Liver (tissue), 9 donors: Measurements from ENCODE around the gene PAXX. TPM values are rescaled to one million over a fixed set of nuclear protein-coding genes. Genes with fewer than 3 reads are reported as not detected.
A peak's percentile ranks its signal among the peaks of the same experiment; 100 is the strongest.

ENCODE experiments used
- DNase-seq: peaks from one replicate; pipeline ENCODE4 v3.0.0-alpha.2; 2017; ENCODE audit warnings: low spot score
- H3K27ac ChIP-seq, 2 donors: one replicate each; pipeline ENCODE4 v1.7.0; 2013; ENCODE audit warnings: inconsistent platforms in 2 of 2, low read length in 2 of 2, control low read depth in 1 of 2, low read depth in 1 of 2, mild to moderate bottlenecking in 1 of 2
- H3K27me3 ChIP-seq, 4 donors: one replicate each; pipeline versions ENCODE4 v1.6.1 to v1.7.0; 2013; ENCODE audit warnings: low read length in 3 of 4, inconsistent platforms in 1 of 4, mild to moderate bottlenecking in 1 of 4, moderate library complexity in 1 of 4; ENCODE audit not compliant: control insufficient read depth in 4 of 4, insufficient read depth in 4 of 4
- H3K36me3 ChIP-seq, 4 donors: one replicate each; pipeline versions ENCODE4 v1.6.1 to v1.7.0; 2013; ENCODE audit warnings: low read length in 3 of 4, mild to moderate bottlenecking in 3 of 4, low read depth in 1 of 4, moderate library complexity in 1 of 4; ENCODE audit not compliant: control insufficient read depth in 4 of 4, insufficient read depth in 3 of 4
- H3K4me1 ChIP-seq, 4 donors: one replicate each; pipeline versions ENCODE4 v1.6.1 to v1.7.0; 2013; ENCODE audit warnings: low read length in 3 of 4, mild to moderate bottlenecking in 3 of 4, moderate library complexity in 1 of 4; ENCODE audit not compliant: control insufficient read depth in 4 of 4, insufficient read depth in 4 of 4
- H3K4me3 ChIP-seq, 3 donors: one replicate each; pipeline versions ENCODE4 v1.6.1 to v1.7.0; 2013; ENCODE audit warnings: low read length in 3 of 3, control low read depth in 1 of 3, low read depth in 1 of 3, mild to moderate bottlenecking in 1 of 3
- H3K9ac ChIP-seq, 2 donors: one replicate each; pipeline ENCODE4 v1.7.0; 2013; ENCODE audit warnings: low read length in 2 of 2, mild to moderate bottlenecking in 2 of 2, moderate library complexity in 2 of 2, control low read depth in 1 of 2, low read depth in 1 of 2
- H3K9me3 ChIP-seq, 4 donors: one replicate each; pipeline versions ENCODE4 v1.6.1 to v1.7.0; 2013; ENCODE audit warnings: low read length in 3 of 4; ENCODE audit not compliant: control insufficient read depth in 4 of 4
- EGR1 ChIP-seq, 2 donors: IDR thresholded peaks; 2 replicates each; pipeline ENCODE4 v1.6.1; 2016 to 2018; ENCODE audit warnings: antibody characterized with exemption in 2 of 2, low read depth in 2 of 2
- FOXA1 ChIP-seq: IDR thresholded peaks from 2 replicates; pipeline ENCODE4 v1.6.1; 2016; ENCODE audit warnings: antibody characterized with exemption
- FOXA2 ChIP-seq: IDR thresholded peaks from 2 replicates; pipeline ENCODE4 v1.6.1; 2016; ENCODE audit warnings: antibody characterized with exemption
- GABPA ChIP-seq, 2 donors: IDR thresholded peaks in 1 of 2; conservative IDR thresholded peaks in 1 of 2; 2 replicates each; pipeline ENCODE4 v1.6.1; 2016; ENCODE audit warnings: antibody characterized with exemption in 2 of 2, mild to moderate bottlenecking in 1 of 2, moderate library complexity in 1 of 2
- HNF4A ChIP-seq, 2 donors: conservative IDR thresholded peaks; 2 replicates each; pipeline ENCODE4 v1.6.1; 2016; ENCODE audit warnings: antibody characterized with exemption in 2 of 2, mild to moderate bottlenecking in 2 of 2
- HNF4G ChIP-seq: IDR thresholded peaks from 2 replicates; pipeline ENCODE4 v1.6.1; 2016; ENCODE audit warnings: antibody characterized with exemption
- JUND ChIP-seq, 2 donors: IDR thresholded peaks; 2 replicates each; pipeline ENCODE4 v1.6.1; 2016; ENCODE audit warnings: antibody characterized with exemption in 2 of 2
- NR2F2 ChIP-seq: IDR thresholded peaks from 2 replicates; pipeline ENCODE4 v1.6.1; 2016; ENCODE audit warnings: antibody characterized with exemption
- RAD21 ChIP-seq, 2 donors: IDR thresholded peaks; 2 replicates each; pipeline ENCODE4 v1.6.1; 2016; ENCODE audit warnings: antibody characterized with exemption in 2 of 2, mild to moderate bottlenecking in 2 of 2
- RXRA ChIP-seq, 2 donors: IDR thresholded peaks; 2 replicates each; pipeline ENCODE4 v1.6.1; 2017 to 2018; ENCODE audit warnings: antibody characterized with exemption in 2 of 2, mild to moderate bottlenecking in 1 of 2
- SP1 ChIP-seq: IDR thresholded peaks from 2 replicates; pipeline ENCODE4 v1.6.1; 2018; ENCODE audit warnings: antibody characterized with exemption, mild to moderate bottlenecking
- TAF1 ChIP-seq: conservative IDR thresholded peaks from 2 replicates; pipeline ENCODE4 v1.6.1; 2016; ENCODE audit warnings: antibody characterized with exemption, mild to moderate bottlenecking
- YY1 ChIP-seq: IDR thresholded peaks from 2 replicates; pipeline ENCODE4 v1.6.1; 2016; ENCODE audit warnings: antibody characterized with exemption, mild to moderate bottlenecking
- WGBS: extraction: QIAGEN DNeasy Blood & Tissue Kit; methylation state at CpG from one replicate; pipeline ENCODE4 v1.1.7; 2013; 5-methylcytosine and 5-hydroxymethylcytosine counted together
- polyA plus RNA-seq, 2 donors: library from polyadenylated mRNA; stranded (reverse) in 1 of 2; unstranded in 1 of 2; fragments of 200-250 nt in 1 of 2; fragments of >200 nt in 1 of 2; fragmentation: Nextera tagmentation in 1 of 2; extraction: Ambion mirVana in 1 of 2; gene quantifications; one replicate each; pipeline versions ENCODE4 v1.2.1 to v1.2.3, GENCODE V29; 2013 to 2015
- total RNA-seq, 2 donors: library from RNA; depleted of rRNA; stranded (reverse); fragments of >200 nt; gene quantifications; one replicate each; pipeline ENCODE4 v1.2.3, GENCODE V29; 2014
- TF ChIP-seq, protein P1 (sequence below): IDR thresholded peaks from 2 replicates; pipeline ENCODE4 v1.6.1; 2016; ENCODE audit warnings: antibody characterized with exemption, mild to moderate bottlenecking
- TF ChIP-seq, protein P2 (sequence below): IDR thresholded peaks from 2 replicates; pipeline ENCODE4 v1.6.1; 2016; ENCODE audit warnings: antibody characterized with exemption
- TF ChIP-seq, protein P3 (sequence below): fragments of 150-350 bp; IDR thresholded peaks from 2 replicates; pipeline ENCODE4 v1.5.1; 2017; ENCODE audit warnings: improper control_type of control experiment, low read depth, low read length; ENCODE audit not compliant: missing input control
- TF ChIP-seq, protein P4 (sequence below): IDR thresholded peaks from 2 replicates; pipeline ENCODE4 v1.6.1; 2016; ENCODE audit warnings: antibody characterized with exemption
- donor health status: healthy.
- donor health status: healthy.
- donor health status: healthy.
- donor health status: healthy.
- donor health status: healthy.

Gene PAXX
- total and polyA plus RNA-seq, 4 donors = 7.3 to 34.1 (median 19.2) TPM

DNA sequence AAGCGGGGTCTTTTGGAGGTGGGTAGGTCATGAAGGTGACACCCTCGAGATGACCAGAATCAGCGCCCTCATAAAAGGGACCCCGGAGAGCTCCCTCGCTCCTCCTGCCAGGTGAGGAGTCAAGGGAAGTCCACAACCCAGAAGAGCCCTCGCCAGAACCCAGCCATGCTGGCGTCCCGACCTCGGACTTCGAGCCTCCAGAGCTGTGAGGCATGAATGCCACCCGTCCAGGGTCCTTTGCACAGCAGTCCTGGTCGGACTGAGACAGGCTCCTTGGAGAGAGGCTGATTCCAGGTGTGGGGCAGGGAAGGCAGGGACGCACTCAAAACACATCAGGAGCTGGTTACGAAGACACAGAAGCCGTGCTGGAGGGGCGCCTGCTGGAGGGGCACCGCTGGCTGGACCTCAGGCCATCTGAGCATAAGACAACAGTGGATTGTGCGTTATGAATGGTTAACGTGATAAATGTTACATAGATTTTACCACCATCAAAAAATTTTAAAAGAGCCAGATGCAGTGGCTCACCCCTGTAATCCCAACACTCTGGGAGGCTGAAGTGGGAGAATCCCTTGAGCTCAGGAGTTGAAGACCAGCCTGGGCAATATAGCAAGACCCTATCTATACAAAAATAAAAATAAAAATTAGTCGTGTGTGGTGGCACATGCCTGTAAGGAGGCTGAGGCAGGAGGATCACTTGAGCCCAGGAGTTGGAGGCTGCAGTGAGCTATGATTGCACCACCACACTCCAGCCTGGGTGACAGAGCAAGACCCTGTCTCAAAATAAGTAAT is 9.8 kb downstream of the PAXX start:
- Histone ChIP-seq H3K27ac (no peak overlapping the region), H3K4me3 (no peak overlapping the region), H3K9me3 (no peaks in the 10 kb centered on the region), H3K36me3 (no peaks in the 10 kb centered on the region), H3K4me1 (peaks cover 0 to 10% (median 4%) of the 10 kb centered on the region in 4 donors), H3K27me3 (no peaks in the 10 kb centered on the region), H3K9ac (no peak overlapping the region)
- TF ChIP-seq, protein P1, sequence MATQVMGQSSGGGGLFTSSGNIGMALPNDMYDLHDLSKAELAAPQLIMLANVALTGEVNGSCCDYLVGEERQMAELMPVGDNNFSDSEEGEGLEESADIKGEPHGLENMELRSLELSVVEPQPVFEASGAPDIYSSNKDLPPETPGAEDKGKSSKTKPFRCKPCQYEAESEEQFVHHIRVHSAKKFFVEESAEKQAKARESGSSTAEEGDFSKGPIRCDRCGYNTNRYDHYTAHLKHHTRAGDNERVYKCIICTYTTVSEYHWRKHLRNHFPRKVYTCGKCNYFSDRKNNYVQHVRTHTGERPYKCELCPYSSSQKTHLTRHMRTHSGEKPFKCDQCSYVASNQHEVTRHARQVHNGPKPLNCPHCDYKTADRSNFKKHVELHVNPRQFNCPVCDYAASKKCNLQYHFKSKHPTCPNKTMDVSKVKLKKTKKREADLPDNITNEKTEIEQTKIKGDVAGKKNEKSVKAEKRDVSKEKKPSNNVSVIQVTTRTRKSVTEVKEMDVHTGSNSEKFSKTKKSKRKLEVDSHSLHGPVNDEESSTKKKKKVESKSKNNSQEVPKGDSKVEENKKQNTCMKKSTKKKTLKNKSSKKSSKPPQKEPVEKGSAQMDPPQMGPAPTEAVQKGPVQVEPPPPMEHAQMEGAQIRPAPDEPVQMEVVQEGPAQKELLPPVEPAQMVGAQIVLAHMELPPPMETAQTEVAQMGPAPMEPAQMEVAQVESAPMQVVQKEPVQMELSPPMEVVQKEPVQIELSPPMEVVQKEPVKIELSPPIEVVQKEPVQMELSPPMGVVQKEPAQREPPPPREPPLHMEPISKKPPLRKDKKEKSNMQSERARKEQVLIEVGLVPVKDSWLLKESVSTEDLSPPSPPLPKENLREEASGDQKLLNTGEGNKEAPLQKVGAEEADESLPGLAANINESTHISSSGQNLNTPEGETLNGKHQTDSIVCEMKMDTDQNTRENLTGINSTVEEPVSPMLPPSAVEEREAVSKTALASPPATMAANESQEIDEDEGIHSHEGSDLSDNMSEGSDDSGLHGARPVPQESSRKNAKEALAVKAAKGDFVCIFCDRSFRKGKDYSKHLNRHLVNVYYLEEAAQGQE = no peak
- no peak for TF ChIP-seq RXRA (IDR thresholded peaks at IDR 0.05)
- no peak for TF ChIP-seq FOXA2
- TF ChIP-seq HNF4A (conservative IDR thresholded peaks at IDR 0.05) = peak in 1 of 2 donors; percentile 34
- TF ChIP-seq JUND (IDR thresholded peaks at IDR 0.05) = no peak
- TF ChIP-seq FOXA1 = no peak
- 78% methylated on average over 20 of the region's 20 CpGs for WGBS
- no peak for DNase-seq

DNA sequence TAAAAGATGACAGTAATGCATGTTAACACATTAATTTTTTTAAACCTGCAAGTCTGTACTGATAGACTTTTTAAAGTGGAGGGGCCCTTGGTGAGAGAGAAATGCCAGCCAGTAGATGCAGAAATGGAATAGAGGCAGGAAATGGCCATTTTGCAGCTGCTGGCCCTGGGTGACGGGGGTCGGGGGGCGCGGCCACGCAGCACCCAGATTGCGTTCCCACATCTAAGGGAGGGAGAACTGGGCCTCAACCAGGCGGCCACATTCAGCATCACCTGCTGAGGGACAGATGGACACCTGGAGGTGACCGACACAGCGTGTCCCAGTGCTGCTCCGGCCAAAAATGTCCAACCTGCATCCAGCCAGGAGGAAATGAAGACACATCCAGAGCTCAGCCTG is 10.4 kb downstream of the PAXX start:
- no peak for DNase-seq

More for the DNA sequence above, 10.4 kb downstream of the PAXX start:
- Histone ChIP-seq H3K27ac (no peak overlapping the region), H3K4me3 (no peak overlapping the region), H3K36me3 (peaks cover 0 to 2% (median 0%) of the 10 kb centered on the region in 4 donors), H3K9ac (no peak overlapping the region), H3K4me1 (peaks cover 0 to 5% (median under 1%) of the 10 kb centered on the region in 4 donors), H3K9me3 (no peaks in the 10 kb centered on the region), H3K27me3 (no peaks in the 10 kb centered on the region)
- 89% methylated on average over 10 of the region's 10 CpGs for WGBS
- TF ChIP-seq RXRA (IDR thresholded peaks at IDR 0.05) = no peak
- TF ChIP-seq JUND (IDR thresholded peaks at IDR 0.05) = no peak
- TF ChIP-seq, protein P2, sequence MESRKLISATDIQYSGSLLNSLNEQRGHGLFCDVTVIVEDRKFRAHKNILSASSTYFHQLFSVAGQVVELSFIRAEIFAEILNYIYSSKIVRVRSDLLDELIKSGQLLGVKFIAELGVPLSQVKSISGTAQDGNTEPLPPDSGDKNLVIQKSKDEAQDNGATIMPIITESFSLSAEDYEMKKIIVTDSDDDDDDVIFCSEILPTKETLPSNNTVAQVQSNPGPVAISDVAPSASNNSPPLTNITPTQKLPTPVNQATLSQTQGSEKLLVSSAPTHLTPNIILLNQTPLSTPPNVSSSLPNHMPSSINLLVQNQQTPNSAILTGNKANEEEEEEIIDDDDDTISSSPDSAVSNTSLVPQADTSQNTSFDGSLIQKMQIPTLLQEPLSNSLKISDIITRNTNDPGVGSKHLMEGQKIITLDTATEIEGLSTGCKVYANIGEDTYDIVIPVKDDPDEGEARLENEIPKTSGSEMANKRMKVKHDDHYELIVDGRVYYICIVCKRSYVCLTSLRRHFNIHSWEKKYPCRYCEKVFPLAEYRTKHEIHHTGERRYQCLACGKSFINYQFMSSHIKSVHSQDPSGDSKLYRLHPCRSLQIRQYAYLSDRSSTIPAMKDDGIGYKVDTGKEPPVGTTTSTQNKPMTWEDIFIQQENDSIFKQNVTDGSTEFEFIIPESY = no peak
- TF ChIP-seq, protein P1 = no peak
- TF ChIP-seq TAF1 = no peak
- TF ChIP-seq HNF4G = no peak
- no peak for TF ChIP-seq YY1
- no peak for TF ChIP-seq EGR1 (IDR thresholded peaks at IDR 0.05; ENCODE audit: low read depth in 2 of 2)
- TF ChIP-seq, protein P3, sequence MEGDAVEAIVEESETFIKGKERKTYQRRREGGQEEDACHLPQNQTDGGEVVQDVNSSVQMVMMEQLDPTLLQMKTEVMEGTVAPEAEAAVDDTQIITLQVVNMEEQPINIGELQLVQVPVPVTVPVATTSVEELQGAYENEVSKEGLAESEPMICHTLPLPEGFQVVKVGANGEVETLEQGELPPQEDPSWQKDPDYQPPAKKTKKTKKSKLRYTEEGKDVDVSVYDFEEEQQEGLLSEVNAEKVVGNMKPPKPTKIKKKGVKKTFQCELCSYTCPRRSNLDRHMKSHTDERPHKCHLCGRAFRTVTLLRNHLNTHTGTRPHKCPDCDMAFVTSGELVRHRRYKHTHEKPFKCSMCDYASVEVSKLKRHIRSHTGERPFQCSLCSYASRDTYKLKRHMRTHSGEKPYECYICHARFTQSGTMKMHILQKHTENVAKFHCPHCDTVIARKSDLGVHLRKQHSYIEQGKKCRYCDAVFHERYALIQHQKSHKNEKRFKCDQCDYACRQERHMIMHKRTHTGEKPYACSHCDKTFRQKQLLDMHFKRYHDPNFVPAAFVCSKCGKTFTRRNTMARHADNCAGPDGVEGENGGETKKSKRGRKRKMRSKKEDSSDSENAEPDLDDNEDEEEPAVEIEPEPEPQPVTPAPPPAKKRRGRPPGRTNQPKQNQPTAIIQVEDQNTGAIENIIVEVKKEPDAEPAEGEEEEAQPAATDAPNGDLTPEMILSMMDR = no peak
- TF ChIP-seq RAD21 (IDR thresholded peaks at IDR 0.05) = no peak
- TF ChIP-seq, protein P4, sequence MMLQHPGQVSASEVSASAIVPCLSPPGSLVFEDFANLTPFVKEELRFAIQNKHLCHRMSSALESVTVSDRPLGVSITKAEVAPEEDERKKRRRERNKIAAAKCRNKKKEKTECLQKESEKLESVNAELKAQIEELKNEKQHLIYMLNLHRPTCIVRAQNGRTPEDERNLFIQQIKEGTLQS = no peak
- no peak for TF ChIP-seq NR2F2
- TF ChIP-seq SP1 = no peak
- TF ChIP-seq GABPA (IDR thresholded peaks at IDR 0.05 in 1 of 2, conservative IDR thresholded peaks at IDR 0.05 in 1 of 2) = no peak
- TF ChIP-seq FOXA2 = no peak
- TF ChIP-seq FOXA1 = no peak
